Liver (tissue), 9 donors: Measurements from ENCODE around the gene GMCL1. TPM values are rescaled to one million over a fixed set of nuclear protein-coding genes. Genes with fewer than 3 reads are reported as not detected.

ENCODE experiments used
- DNase-seq: peaks from one replicate; pipeline ENCODE4 v3.0.0-alpha.2; 2017; ENCODE audit warnings: low spot score
- H3K27ac ChIP-seq, 2 donors: one replicate each; pipeline ENCODE4 v1.7.0; 2013; ENCODE audit warnings: inconsistent platforms in 2 of 2, low read length in 2 of 2, control low read depth in 1 of 2, low read depth in 1 of 2, mild to moderate bottlenecking in 1 of 2
- H3K27me3 ChIP-seq, 4 donors: one replicate each; pipeline versions ENCODE4 v1.6.1 to v1.7.0; 2013; ENCODE audit warnings: low read length in 3 of 4, inconsistent platforms in 1 of 4, mild to moderate bottlenecking in 1 of 4, moderate library complexity in 1 of 4; ENCODE audit not compliant: control insufficient read depth in 4 of 4, insufficient read depth in 4 of 4
- H3K36me3 ChIP-seq, 4 donors: one replicate each; pipeline versions ENCODE4 v1.6.1 to v1.7.0; 2013; ENCODE audit warnings: low read length in 3 of 4, mild to moderate bottlenecking in 3 of 4, low read depth in 1 of 4, moderate library complexity in 1 of 4; ENCODE audit not compliant: control insufficient read depth in 4 of 4, insufficient read depth in 3 of 4
- H3K4me1 ChIP-seq, 4 donors: one replicate each; pipeline versions ENCODE4 v1.6.1 to v1.7.0; 2013; ENCODE audit warnings: low read length in 3 of 4, mild to moderate bottlenecking in 3 of 4, moderate library complexity in 1 of 4; ENCODE audit not compliant: control insufficient read depth in 4 of 4, insufficient read depth in 4 of 4
- H3K4me3 ChIP-seq, 3 donors: one replicate each; pipeline versions ENCODE4 v1.6.1 to v1.7.0; 2013; ENCODE audit warnings: low read length in 3 of 3, control low read depth in 1 of 3, low read depth in 1 of 3, mild to moderate bottlenecking in 1 of 3
- H3K9ac ChIP-seq, 2 donors: one replicate each; pipeline ENCODE4 v1.7.0; 2013; ENCODE audit warnings: low read length in 2 of 2, mild to moderate bottlenecking in 2 of 2, moderate library complexity in 2 of 2, control low read depth in 1 of 2, low read depth in 1 of 2
- H3K9me3 ChIP-seq, 4 donors: one replicate each; pipeline versions ENCODE4 v1.6.1 to v1.7.0; 2013; ENCODE audit warnings: low read length in 3 of 4; ENCODE audit not compliant: control insufficient read depth in 4 of 4
- EGR1 ChIP-seq, 2 donors: IDR thresholded peaks; 2 replicates each; pipeline ENCODE4 v1.6.1; 2016 to 2018; ENCODE audit warnings: antibody characterized with exemption in 2 of 2, low read depth in 2 of 2
- FOXA1 ChIP-seq: IDR thresholded peaks from 2 replicates; pipeline ENCODE4 v1.6.1; 2016; ENCODE audit warnings: antibody characterized with exemption
- FOXA2 ChIP-seq: IDR thresholded peaks from 2 replicates; pipeline ENCODE4 v1.6.1; 2016; ENCODE audit warnings: antibody characterized with exemption
- HNF4A ChIP-seq, 2 donors: conservative IDR thresholded peaks; 2 replicates each; pipeline ENCODE4 v1.6.1; 2016; ENCODE audit warnings: antibody characterized with exemption in 2 of 2, mild to moderate bottlenecking in 2 of 2
- HNF4G ChIP-seq: IDR thresholded peaks from 2 replicates; pipeline ENCODE4 v1.6.1; 2016; ENCODE audit warnings: antibody characterized with exemption
- JUND ChIP-seq, 2 donors: IDR thresholded peaks; 2 replicates each; pipeline ENCODE4 v1.6.1; 2016; ENCODE audit warnings: antibody characterized with exemption in 2 of 2
- NR2F2 ChIP-seq: IDR thresholded peaks from 2 replicates; pipeline ENCODE4 v1.6.1; 2016; ENCODE audit warnings: antibody characterized with exemption
- RAD21 ChIP-seq, 2 donors: IDR thresholded peaks; 2 replicates each; pipeline ENCODE4 v1.6.1; 2016; ENCODE audit warnings: antibody characterized with exemption in 2 of 2, mild to moderate bottlenecking in 2 of 2
- RXRA ChIP-seq, 2 donors: IDR thresholded peaks; 2 replicates each; pipeline ENCODE4 v1.6.1; 2017 to 2018; ENCODE audit warnings: antibody characterized with exemption in 2 of 2, mild to moderate bottlenecking in 1 of 2
- SP1 ChIP-seq: IDR thresholded peaks from 2 replicates; pipeline ENCODE4 v1.6.1; 2018; ENCODE audit warnings: antibody characterized with exemption, mild to moderate bottlenecking
- TAF1 ChIP-seq: conservative IDR thresholded peaks from 2 replicates; pipeline ENCODE4 v1.6.1; 2016; ENCODE audit warnings: antibody characterized with exemption, mild to moderate bottlenecking
- YY1 ChIP-seq: IDR thresholded peaks from 2 replicates; pipeline ENCODE4 v1.6.1; 2016; ENCODE audit warnings: antibody characterized with exemption, mild to moderate bottlenecking
- ZBTB33 ChIP-seq: IDR thresholded peaks from 2 replicates; pipeline ENCODE4 v1.6.1; 2016; ENCODE audit warnings: antibody characterized with exemption
- WGBS: extraction: QIAGEN DNeasy Blood & Tissue Kit; methylation state at CpG from one replicate; pipeline ENCODE4 v1.1.7; 2013; 5-methylcytosine and 5-hydroxymethylcytosine counted together
- polyA plus RNA-seq, 2 donors: library from polyadenylated mRNA; stranded (reverse) in 1 of 2; unstranded in 1 of 2; fragments of 200-250 nt in 1 of 2; fragments of >200 nt in 1 of 2; fragmentation: Nextera tagmentation in 1 of 2; extraction: Ambion mirVana in 1 of 2; gene quantifications; one replicate each; pipeline versions ENCODE4 v1.2.1 to v1.2.3, GENCODE V29; 2013 to 2015
- total RNA-seq, 2 donors: library from RNA; depleted of rRNA; stranded (reverse); fragments of >200 nt; gene quantifications; one replicate each; pipeline ENCODE4 v1.2.3, GENCODE V29; 2014
- TF ChIP-seq, protein P1 (sequence below): IDR thresholded peaks from 2 replicates; pipeline ENCODE4 v1.6.1; 2016; ENCODE audit warnings: antibody characterized with exemption
- TF ChIP-seq, protein P2 (sequence below): IDR thresholded peaks from 2 replicates; pipeline ENCODE4 v1.6.1; 2016; ENCODE audit warnings: antibody characterized with exemption, mild to moderate bottlenecking
- donor health status: healthy.
- donor health status: healthy.
- donor health status: healthy.
- donor health status: healthy.
- donor health status: healthy.

The GMCL1 gene
- total and polyA plus RNA-seq, 4 donors: 5.0 to 11.2 (median 7.0) TPM

- H3K9ac ChIP-seq: no peak overlapping the region
- H3K4me1 ChIP-seq: peaks cover 3 to 15% (median 10%) of the 10 kb centered on the region in 4 donors
- WGBS: 87% methylated on average over 3 of the region's 3 CpGs
These were observed 4.3 kb downstream of the GMCL1 start for GRCh38 chr2:69833752-69834151.

GRCh38 chr2:69835666-69836065, 6.2 kb downstream of the GMCL1 start:
- H3K27ac ChIP-seq: no peak overlapping the region
- H3K9me3 ChIP-seq: no peaks in the 10 kb centered on the region
- DNase-seq: no peak
- no peaks in the 10 kb centered on the region for H3K27me3 ChIP-seq
- WGBS: 92% methylated on average over 2 of the region's 2 CpGs
- peaks cover 0 to 2% (median 1%) of the 10 kb centered on the region in 4 donors for H3K36me3 ChIP-seq
- no peak for TF ChIP-seq HNF4A (conservative IDR thresholded peaks at IDR 0.05)
- TF ChIP-seq, protein P1, sequence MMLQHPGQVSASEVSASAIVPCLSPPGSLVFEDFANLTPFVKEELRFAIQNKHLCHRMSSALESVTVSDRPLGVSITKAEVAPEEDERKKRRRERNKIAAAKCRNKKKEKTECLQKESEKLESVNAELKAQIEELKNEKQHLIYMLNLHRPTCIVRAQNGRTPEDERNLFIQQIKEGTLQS: no peak
- TF ChIP-seq JUND (IDR thresholded peaks at IDR 0.05): no peak
- no peak for TF ChIP-seq FOXA2
- no peak for TF ChIP-seq NR2F2
- TF ChIP-seq, protein P2, sequence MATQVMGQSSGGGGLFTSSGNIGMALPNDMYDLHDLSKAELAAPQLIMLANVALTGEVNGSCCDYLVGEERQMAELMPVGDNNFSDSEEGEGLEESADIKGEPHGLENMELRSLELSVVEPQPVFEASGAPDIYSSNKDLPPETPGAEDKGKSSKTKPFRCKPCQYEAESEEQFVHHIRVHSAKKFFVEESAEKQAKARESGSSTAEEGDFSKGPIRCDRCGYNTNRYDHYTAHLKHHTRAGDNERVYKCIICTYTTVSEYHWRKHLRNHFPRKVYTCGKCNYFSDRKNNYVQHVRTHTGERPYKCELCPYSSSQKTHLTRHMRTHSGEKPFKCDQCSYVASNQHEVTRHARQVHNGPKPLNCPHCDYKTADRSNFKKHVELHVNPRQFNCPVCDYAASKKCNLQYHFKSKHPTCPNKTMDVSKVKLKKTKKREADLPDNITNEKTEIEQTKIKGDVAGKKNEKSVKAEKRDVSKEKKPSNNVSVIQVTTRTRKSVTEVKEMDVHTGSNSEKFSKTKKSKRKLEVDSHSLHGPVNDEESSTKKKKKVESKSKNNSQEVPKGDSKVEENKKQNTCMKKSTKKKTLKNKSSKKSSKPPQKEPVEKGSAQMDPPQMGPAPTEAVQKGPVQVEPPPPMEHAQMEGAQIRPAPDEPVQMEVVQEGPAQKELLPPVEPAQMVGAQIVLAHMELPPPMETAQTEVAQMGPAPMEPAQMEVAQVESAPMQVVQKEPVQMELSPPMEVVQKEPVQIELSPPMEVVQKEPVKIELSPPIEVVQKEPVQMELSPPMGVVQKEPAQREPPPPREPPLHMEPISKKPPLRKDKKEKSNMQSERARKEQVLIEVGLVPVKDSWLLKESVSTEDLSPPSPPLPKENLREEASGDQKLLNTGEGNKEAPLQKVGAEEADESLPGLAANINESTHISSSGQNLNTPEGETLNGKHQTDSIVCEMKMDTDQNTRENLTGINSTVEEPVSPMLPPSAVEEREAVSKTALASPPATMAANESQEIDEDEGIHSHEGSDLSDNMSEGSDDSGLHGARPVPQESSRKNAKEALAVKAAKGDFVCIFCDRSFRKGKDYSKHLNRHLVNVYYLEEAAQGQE: no peak
- peaks cover 3 to 6% (median 4%) of the 10 kb centered on the region in 4 donors for H3K4me1 ChIP-seq
- H3K4me3 ChIP-seq: no peak overlapping the region
- no peak overlapping the region for H3K9ac ChIP-seq

More at GRCh38 chr2:69833752-69834151, 4.3 kb downstream of the GMCL1 start:
- H3K4me3 ChIP-seq: no peak overlapping the region
- TF ChIP-seq, protein P1: no peak
- no peak for TF ChIP-seq ZBTB33
- no peaks in the 10 kb centered on the region for H3K9me3 ChIP-seq
- no peak for DNase-seq
- no peaks in the 10 kb centered on the region for H3K27me3 ChIP-seq
- peaks cover 0 to 2% (median 0%) of the 10 kb centered on the region in 4 donors for H3K36me3 ChIP-seq
- H3K27ac ChIP-seq: no peak overlapping the region

DNA sequence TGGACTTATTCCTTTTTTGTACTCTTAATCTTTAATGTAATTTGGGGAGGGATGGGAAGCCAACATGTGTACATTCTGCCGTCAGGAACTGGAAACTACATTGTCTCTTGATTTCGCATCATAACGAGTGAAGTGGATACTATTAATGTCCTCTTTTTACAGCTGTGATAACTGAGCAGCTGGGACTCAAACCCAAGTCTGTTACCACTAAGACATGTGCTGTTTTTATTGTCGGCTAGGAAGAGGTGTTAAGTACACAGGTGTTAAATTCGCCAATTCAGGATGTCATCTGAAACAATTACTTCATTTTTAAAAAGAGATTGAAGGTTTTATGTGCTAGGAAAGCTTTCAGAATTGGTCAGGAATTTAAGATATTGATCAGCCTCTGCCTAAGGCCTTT, 6.9 kb downstream of the GMCL1 start:
- DNase-seq: no peak
- H3K9me3 ChIP-seq: no peaks in the 10 kb centered on the region
- H3K27ac ChIP-seq: no peak overlapping the region
- peaks cover 0 to 2% (median 1%) of the 10 kb centered on the region in 4 donors for H3K36me3 ChIP-seq
- WGBS: 58% methylated on average over 5 of the region's 5 CpGs
- no peak overlapping the region for H3K4me3 ChIP-seq
- H3K27me3 ChIP-seq: no peaks in the 10 kb centered on the region
- no peak overlapping the region for H3K9ac ChIP-seq
- H3K4me1 ChIP-seq: peaks cover 0 to 2% (median 0%) of the 10 kb centered on the region in 4 donors
- TF ChIP-seq EGR1 (IDR thresholded peaks at IDR 0.05; ENCODE audit: low read depth in 2 of 2) (no peak), HNF4G (no peak), FOXA1 (no peak), TAF1 (no peak), NR2F2 (no peak), RAD21 (IDR thresholded peaks at IDR 0.05) (no peak), SP1 (no peak), ZBTB33 (no peak), JUND (IDR thresholded peaks at IDR 0.05) (no peak), YY1 (no peak), HNF4A (conservative IDR thresholded peaks at IDR 0.05) (no peak), RXRA (IDR thresholded peaks at IDR 0.05) (no peak)
- TF ChIP-seq, protein P2: no peak
- TF ChIP-seq, protein P1: no peak
